ENCODE measurements around the gene KMO. TPM values are rescaled to one million over a fixed set of nuclear protein-coding genes. Genes with fewer than 3 reads are reported as not detected.

Gene KMO
- total RNA-seq, 1 donor from 2014 or later = 3.2 TPM

DNA sequence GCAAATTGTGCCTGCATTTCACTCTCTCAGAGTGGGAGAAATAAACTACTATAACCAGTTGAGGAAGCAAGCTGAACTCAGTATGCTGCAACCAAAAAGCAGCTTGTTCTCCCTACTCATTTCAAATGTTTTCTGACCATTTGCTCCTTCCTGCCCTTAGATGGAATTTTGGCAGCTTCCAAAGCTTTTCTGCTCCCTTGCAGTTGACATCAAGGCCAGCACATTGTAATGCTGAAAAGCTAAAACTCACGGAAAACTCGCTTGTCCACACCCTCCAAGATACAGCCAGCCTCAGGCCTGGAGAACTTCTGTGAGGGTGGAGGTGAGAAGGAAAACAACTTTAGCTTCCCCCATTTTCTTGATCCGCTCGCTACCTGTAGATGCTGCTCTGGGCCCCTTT, 113.0 kb downstream of the KMO start:
- no peak for DNase-seq (ENCODE audit: low spot score)

Other genes starting within 250 kb of the KMO start
- gene RGS7, start 175.2 kb upstream of the KMO start, total RNA-seq = not detected
- gene FH, start 12.6 kb upstream of the KMO start, total RNA-seq = 57.2 TPM
- 8.0 TPM for gene CHML, start 108.0 kb downstream of the KMO start, total RNA-seq
- gene OPN3, start 108.0 kb downstream of the KMO start, total RNA-seq = 10.5 TPM
- gene WDR64, start 119.9 kb downstream of the KMO start, total RNA-seq = not detected

Measured in mesenteric fat pad (tissue), 1 donor.